Measurements from ENCODE around the gene CDHR3. TPM values are rescaled to one million over a fixed set of nuclear protein-coding genes. Genes with fewer than 3 reads are reported as not detected.
"Not testable (repeated sequence)": the region's sequence is repeated elsewhere in the genome, so short reads cannot be mapped to it uniquely, and the experiment has no call there.

CDHR3 gene
- polyA plus RNA-seq, 5 donors: 14.5 to 45.3 (median 33.8) TPM

DNA sequence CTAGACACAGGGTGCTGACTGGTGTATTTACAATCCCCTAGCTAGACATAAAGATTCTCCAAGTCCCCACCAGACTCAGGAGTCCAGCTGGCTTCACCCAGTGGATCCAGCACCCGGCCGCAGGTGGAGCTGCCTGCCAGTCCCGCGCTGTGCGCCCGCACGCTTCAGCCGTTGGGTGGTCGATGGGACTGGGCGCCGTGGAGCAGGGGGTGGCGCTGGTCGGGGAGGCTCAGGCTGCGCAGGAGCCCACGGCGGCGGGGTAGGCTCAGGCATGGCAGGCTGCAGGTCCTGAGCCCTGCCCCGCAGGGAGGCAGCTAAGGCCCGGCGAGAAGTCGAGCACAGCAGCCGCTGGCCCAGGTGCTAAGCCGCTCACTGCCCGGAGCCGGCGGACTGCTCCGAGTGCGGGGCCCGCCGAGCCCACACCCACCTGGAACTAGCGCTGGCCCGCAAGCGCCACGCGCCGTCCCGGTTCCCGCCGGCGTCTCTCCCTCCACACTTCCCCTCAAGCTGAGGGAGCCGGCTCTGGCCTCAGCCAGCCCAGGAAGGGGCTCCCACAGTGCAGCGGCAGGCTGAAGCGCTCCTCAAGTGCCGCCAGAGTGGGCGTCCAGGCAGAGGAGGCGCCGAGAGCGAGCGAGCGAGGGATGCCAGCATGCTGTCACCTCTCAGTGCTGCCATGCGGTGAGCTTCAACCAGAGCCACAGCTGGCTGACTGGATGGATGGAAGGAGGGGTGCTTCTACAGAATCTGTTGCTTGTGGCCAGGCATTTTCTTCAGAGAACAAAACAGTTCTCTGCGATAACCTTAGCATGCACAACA is 7.2 kb upstream of the CDHR3 start:
- DNase-seq: not testable (repeated sequence)

DNA sequence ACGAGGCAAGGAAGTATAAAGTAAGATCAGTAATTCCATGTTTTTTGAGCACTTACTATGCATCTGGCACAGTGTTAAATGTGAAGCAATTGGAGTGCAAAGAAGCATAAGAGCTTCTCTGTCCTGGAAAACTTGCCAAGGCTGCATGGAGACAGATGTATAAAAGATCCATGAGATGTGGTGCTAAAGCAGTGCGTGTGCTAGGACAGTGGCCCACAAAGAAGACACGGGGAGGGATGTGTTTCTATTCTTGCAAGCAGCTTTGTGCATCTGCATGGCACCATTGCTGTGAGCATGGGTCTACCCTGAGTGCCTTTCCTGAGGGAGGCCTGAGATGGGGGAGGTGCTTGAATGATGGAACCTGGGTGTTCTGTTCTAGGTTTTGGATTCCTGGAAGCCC is 5.1 kb upstream of the CDHR3 start:
- no peak for DNase-seq

GRCh38 chr7:105962353-105962752 is 711 bp upstream of the CDHR3 start:
- no peak for DNase-seq

DNA sequence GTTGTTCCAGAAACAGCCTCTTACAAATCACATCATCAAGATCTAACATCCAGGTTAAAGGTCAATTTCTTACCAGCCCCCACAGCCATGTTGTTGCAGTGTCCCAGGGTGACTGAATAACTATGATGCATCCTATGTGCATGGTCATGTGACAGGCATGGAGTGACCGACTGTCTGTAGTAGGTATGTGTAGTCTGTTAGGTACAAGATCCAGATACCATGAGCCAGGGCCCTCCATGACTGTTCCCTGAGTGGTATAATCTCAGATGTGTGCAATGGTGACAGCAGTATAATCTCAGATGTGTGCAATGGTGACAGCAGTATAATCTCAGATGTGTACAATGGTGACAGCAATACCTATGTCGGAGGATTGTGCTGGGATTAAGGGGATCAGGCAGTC is 8.8 kb downstream of the CDHR3 start:
- DNase-seq: no peak

DNA sequence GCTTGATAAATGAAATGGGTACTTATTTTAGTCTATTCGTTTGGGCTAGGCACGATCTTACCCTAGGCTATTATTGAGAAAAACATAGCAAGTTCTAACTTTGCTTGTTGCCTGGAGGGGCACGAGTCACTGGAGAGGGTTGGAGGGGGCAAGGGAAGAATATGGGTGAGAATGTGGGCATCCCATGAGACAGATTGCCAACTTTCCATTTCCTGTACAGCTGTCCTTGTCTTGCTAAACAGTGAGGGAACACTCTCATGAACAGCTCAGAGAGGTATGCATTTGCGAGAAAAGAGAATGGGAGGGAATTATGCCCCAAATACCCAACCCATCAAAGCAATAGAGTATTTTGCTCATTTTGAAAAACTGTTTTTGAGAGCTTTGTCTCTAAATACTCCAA is 9.2 kb downstream of the CDHR3 start:
- DNase-seq: no peak

DNA sequence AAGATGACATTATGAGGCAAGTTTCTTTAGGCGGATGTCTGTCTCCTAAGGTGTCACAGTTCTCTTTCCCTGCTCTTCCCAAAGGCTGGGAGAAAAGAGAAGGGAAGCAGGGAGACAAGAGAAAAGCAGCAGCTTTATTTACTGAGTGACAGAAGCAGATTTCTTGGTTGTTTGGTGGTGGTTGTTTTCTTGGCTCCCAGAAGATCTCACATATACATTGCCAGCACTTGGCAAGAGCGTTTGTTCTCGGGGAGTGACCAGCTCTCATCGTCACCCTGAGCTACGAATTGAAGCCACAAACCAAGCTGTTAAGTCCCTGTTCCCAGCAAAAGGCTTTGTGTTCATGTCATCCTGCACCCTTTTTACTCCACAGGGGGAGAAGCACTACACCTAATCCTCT is 11.4 kb downstream of the CDHR3 start:
- no peak for DNase-seq

DNA sequence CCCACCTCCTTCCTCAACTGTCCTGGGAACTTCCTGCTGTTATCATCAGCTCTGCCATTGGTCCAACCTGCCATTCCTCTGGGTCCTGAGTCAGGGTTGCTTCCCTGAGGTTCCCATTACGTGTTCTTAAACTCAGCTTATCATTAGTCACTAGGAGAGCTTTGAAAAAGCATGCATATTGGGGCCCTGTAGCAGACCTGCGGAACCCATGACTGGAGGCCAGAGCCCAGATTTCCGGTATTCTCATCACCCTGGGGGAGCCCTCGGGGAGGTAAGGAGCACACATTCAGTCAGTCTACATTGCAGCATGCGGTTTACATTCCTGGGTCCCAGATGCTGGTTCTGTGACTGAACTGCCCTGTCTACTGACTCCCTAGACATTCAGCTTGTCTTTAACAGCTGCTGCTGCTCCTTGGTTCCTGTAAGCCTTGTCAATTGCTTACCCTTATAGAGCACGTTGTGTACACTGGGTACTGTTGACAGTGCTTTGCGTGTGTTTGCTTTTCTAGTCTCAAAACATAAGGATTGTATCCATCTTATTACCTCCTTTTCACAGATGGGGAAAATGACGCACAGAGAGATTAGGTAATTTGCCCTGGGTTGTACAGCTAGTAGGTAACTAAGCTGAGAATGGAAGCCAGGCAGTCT is 12.8 kb downstream of the CDHR3 start:
- no peak for DNase-seq

- no peak for DNase-seq
These were observed 13.8 kb downstream of the CDHR3 start for GRCh38 chr7:105976868-105977267.

DNA sequence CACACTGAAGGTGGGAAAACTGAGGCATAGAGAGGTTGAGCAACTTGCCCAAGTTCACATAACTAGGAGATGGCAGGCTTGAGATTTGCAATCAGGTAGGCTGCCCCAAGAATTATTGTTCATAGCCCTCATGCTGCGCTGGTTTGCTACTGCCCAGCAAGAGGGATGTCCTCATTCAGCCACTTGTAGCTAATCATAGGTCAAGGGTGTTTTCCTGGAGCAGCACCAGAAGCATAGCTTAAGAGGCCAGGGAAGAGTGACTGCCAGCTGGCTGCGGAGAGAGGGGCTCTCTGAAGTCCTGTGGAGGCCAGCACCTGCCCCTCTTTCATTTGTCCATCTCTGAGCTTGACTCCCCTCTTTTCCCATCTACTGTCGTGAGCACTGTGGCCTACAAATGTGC is 15.0 kb downstream of the CDHR3 start:
- no peak for DNase-seq

DNA sequence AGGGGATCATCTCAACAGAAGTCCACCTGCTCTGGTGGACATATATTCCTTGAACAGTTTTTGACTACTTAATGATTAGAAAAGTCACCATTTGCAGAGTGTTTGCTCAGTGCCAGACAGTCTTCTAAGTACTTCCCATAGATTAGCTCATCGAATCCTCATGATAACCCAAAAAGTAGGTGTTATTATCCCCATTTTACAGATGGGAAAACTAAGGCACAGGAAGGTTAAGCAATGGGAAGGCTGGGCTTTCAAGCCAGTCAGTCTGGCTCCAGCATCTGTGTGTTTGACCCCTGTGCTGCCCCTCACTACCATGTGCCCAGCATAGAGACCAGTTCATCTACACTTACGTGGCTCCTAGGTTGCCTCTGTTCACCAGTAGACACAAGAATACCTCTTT is 15.9 kb downstream of the CDHR3 start:
- DNase-seq: no peak

DNA sequence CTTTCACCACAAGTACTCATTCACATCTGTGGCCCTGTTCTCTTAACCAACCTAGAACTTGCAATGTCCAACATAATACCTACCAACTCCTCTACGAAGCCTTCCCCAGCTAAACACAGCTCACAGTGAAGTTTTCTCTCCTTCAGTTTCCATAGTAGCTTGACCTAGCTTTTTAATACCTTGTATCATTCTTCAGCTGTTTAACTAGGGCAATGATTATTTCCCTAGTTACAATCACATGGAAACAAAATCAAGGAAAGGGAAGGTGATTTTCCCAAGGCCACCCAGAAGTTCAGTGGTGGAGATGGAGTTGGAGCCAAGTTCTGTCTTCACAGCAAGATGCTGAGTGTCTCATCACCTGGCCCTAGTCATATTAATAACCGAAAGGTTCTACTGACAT is 16.3 kb downstream of the CDHR3 start:
- DNase-seq: no peak

DNA sequence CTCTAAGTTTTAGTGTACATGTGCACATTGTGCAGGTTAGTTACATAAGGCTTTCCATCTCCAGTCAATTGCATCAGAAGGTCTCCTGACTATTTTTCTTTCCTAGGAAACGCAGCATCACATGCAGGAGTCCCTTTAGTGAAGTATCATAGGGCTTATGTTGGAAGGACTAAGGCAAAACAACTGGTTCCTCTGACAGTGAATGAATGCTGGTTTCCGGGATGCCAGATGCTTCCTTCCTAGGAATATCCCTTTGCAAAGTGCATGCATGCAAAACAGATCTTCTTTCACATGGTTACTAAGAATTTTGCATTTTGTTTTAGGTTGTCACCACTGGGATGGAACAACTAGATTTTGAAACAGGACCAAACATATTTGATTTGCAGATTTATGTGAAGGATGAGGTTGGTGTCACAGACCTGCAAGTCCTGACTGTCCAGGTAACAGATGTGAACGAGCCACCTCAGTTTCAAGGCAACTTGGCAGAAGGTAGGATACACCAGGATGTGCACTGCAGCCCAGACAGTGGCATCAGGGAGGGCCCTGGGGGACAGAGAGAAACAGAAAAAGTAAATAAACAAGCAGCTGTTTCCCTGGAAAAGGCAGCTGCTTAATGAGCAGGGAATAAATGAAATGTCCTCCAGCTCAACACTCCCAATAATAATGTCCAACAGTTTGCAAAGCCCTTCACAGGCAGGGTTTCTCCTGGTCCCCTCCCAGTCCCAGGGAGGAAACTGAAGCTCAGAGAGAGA is 17.8 kb downstream of the CDHR3 start:
- no peak for DNase-seq

DNA sequence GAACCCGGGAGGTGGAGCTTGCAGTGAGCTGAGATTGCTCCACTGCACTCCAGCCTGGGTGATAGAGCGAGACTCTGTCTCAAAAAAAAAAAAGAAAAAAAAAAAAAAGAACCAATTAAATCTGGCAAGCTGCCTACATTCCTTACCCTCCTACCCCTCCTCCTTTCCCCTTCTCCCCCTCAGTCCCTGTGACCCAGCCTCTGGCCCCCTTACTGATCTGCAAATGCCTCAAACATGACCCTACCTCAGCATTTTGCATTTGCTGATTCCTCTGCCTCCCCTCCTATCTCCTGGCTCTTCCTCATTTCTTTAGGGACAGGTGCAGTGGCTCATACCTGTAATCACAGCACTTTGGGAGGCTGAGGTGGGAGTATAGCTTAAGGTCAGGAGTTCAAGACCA is 19.3 kb downstream of the CDHR3 start:
- no peak for DNase-seq

GRCh38 chr7:105984808-105985207 is 21.7 kb downstream of the CDHR3 start:
- DNase-seq: not testable (repeated sequence)

- no peak for DNase-seq
These were observed 22.2 kb downstream of the CDHR3 start for GRCh38 chr7:105985229-105985628.

DNA sequence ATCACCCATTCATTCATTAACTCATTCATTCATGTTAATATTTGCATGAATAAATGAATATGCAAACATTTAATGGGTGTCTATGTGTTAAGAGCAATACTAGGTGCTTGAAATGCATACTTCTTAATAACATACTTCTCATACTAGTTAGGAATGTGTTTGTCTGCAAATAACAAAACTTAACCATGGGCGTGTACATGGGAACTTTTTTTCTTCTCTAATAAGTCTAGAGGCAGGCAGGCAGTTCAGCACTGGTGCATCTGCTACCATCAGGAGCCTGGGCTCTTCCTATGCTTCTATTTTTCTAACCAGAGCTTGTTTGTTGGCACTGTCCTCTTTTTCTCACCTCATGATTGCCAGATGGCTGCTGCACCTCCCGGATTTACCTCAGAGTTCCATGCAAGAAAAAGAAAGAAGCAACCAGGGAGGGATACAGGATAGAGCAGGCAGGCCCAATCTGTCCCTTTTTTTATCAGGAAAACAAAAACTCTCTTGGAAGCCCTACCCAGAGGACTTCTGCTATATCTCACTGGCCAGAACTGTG is 22.7 kb downstream of the CDHR3 start:
- no peak for DNase-seq

- no peak for DNase-seq
These were observed 24.0 kb downstream of the CDHR3 start for GRCh38 chr7:105987046-105987445.

DNA sequence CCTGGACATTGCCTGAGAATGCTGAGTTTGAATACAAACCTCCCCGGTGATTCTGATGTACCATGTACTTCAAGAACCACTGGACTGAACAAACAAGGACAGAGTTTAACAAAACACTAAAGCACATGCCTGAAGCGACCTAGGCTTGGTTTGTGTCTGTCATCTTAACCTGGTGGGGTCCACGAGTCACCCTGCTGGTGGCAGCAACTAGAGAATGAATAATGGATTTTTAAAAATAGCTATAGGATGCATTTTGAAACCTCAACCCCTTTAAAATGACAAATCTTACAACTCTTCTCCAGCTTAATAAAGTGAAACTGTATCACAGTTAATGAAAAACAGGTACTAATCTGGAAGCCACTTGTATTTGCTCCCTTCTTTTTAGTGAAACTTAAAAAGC is 25.2 kb downstream of the CDHR3 start:
- DNase-seq: no peak

DNA sequence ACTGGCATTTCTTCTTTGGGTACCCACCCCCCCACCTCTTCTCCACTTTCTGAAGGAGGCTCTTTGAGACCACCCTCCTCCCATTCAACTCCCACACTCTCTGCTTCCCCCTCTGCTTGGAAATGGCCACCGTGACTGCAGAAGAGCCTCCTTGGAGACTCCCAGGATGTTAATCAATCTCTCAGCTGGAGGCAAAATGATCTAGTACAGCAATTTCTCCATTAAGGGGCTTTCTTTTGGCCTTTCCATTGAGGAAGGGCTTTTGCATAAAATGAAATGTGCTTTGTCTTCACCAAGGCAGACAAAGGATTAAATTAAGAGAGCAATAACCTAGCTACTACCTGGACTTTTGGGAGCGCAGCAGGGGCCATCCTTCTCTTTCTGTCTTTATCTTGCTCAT is 26.1 kb downstream of the CDHR3 start:
- no peak for DNase-seq

GRCh38 chr7:105989686-105990085 is 26.6 kb downstream of the CDHR3 start:
- no peak for DNase-seq

DNA sequence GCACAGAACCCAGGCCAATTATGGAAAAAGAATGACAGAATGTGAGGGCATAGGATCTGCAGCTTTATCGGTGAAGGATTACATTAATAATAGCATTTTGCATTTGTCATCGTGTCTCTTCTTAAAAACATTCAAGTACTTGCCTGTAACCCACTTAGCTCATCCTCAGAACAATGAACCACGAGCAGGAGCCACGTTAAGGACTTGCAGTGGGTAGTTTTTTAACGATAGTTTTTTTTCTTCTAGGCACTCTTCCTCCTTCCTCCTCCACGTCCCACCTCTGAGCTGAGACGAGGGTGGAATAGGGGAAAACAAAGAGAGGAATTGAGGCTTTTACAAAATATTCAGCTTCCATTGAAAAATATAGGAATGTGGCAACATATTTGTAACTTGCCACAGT is 27.1 kb downstream of the CDHR3 start:
- no peak for DNase-seq

DNA sequence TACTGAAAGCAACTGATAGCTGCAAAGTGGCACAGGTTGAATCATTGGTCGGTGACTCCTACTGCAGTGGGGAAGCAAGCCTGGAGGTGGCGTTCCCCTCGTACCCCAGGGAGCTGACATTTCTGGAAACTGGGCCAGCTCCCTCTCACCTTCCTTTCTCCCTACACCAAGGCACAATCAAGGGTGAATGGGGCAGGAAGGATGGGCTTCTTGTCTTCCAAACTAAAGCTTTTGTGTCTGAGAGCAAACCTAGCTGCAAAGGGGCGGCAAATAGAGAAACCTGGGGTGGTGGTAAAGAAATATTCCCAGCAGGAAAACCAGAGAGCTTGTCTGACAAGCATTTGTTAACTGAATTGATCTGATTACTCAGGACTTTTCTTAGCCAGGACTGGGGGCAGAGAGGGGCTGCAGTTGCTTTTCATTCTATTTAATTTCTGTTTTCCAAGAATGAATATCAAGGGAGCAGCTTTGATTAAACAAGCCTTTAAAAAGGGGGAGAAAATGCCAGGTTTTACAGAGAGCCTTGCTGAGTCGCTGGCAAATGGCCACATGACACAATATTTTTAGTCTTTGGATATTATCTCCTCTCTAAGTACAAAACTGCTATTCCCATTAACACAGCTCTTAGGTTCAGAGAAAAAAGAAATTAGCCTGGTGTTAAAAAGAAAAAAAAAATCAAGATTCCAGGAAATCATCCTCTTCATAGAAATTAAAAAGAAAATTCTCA is 27.8 kb downstream of the CDHR3 start:
- DNase-seq: peak; percentile 52 to 62

Measured in right lung (tissue), 5 donors.